ENCODE measurements around the gene ZNF521. TPM values are rescaled to one million over a fixed set of nuclear protein-coding genes. Genes with fewer than 3 reads are reported as not detected.

Gene ZNF521
- total and polyA plus RNA-seq, 10 of the 15 experiments (the other 5 are each of a cell fraction or from before 2014, with no cell fraction given), result 0.02 to 0.05 (median 0.04) TPM; not detected in 6

DNA sequence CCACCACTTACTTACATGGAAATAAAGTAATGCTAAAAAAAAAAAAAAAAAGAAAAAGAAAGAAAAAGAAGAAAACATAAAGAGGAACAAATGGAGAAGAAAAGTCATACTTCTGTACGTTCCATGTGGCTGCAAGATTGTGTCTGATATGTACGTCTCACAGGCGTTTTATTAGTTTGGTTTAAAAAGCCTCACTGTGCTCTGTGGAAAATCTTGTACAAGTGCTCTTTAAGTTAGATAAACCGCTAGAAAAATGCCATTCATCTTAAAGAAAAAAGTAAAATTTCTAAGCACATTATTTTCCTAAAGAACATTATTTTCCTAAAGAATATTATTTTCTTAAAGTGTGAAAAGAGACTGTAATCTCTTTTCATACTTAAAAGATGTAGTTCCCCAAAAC lies 165.1 kb downstream of the ZNF521 start (continued):
- TF ChIP-seq, protein P1, sequence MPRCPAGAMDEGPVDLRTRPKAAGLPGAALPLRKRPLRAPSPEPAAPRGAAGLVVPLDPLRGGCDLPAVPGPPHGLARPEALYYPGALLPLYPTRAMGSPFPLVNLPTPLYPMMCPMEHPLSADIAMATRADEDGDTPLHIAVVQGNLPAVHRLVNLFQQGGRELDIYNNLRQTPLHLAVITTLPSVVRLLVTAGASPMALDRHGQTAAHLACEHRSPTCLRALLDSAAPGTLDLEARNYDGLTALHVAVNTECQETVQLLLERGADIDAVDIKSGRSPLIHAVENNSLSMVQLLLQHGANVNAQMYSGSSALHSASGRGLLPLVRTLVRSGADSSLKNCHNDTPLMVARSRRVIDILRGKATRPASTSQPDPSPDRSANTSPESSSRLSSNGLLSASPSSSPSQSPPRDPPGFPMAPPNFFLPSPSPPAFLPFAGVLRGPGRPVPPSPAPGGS (IDR thresholded peaks at IDR 0.05; ENCODE audit: borderline replicate concordance, insufficient read depth, low read depth, low read length, poor library complexity, severe bottlenecking), result no peak
- TF ChIP-seq ZNF384 (IDR thresholded peaks at IDR 0.05; ENCODE audit: borderline replicate concordance, low read depth, low read length) (no peak), RCOR1 (conservative IDR thresholded peaks at IDR 0.05; ENCODE audit: low read depth, low read length) (no peak), TCF3 (IDR thresholded peaks at IDR 0.05; ENCODE audit: borderline replicate concordance, insufficient read depth, low read depth, low read length) (no peak)

DNA sequence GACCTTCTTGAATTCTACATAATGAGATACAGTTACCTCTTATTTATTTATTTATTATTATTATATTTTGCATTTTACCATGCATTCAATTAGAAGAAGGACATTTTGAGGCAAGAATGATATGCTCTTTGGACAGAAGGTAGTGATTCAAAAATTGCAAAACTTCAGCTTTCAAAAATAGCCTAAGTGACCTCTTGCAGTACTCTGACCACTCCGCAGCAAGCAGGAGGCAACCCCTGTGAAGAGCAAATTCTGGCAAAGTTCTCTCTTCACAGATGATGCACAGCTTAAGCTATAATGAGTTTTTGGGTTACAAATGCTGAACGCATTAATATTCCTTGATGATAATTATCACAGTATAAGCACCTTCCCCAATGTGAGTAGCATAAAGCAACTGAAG lies 170.0 kb downstream of the ZNF521 start:
- RAD21 ChIA-PET (ENCODE audit: unreplicated experiment), result no interaction called here
- H3K27ac ChIP-seq (ENCODE audit: control insufficient read depth, insufficient read depth), result no peak overlapping the region
- H3K4me1 ChIP-seq (ENCODE audit: control insufficient read depth, insufficient read depth, low read length), result no peaks in the 10 kb centered on the region
- no peaks in the 10 kb centered on the region for H4K20me1 ChIP-seq (ENCODE audit: control insufficient read depth, insufficient read depth)
- no TSS peak for BruUV-seq (replicated peaks)
- no peak overlapping the region for H3K9ac ChIP-seq (ENCODE audit: control insufficient read depth, insufficient read depth, low read length)
- H3K79me2 ChIP-seq (ENCODE audit: control insufficient read depth, insufficient read depth, low read length), result no peaks in the 10 kb centered on the region
- no peaks in the 10 kb centered on the region for H3K9me3 ChIP-seq (replicated peaks; ENCODE audit: control insufficient read depth, insufficient read depth, low read length)
- intact Hi-C loops (cut with micrococcal nuclease; ENCODE audit: unreplicated experiment), result no loop called here
- H2AFZ ChIP-seq (ENCODE audit: control insufficient read depth, low read depth, low read length), result no peak overlapping the region
- in situ Hi-C loops (cut with MboI), result no loop called here
- POLR2A ChIA-PET, result no interaction called here
- DNase-seq (ENCODE audit: low read depth, low spot score) (no peak), ATAC-seq (no peak), FAIRE-seq (no peak)
- SMC1A ChIA-PET (ENCODE audit: uncharacterized antibody, unreplicated experiment), result interaction anchor here (0.9 kb wide), 1 partner anchor 10 kb away, joined by 4 read pairs; no protein-coding TSS in a partner anchor
- WGBS (ENCODE audit: insufficient coverage, insufficient replicate concordance, low lambda C conversion rate, missing lambda C conversion rate), result 97% methylated on average over 2 of the region's 2 CpGs
- CTCF ChIA-PET, result no interaction called here
- no peaks in the 10 kb centered on the region for H3K36me3 ChIP-seq (ENCODE audit: control insufficient read depth in 2 of 2, insufficient read depth in 2 of 2, low read length in 1 of 2)
- no peaks in the 10 kb centered on the region for H3K27me3 ChIP-seq (replicated peaks in 1 of 2; ENCODE audit: control insufficient read depth in 2 of 2, insufficient read depth in 2 of 2, low read length in 1 of 2)
- no peak overlapping the region for H3K4me3 ChIP-seq
- no peak overlapping the region for H3K4me2 ChIP-seq (ENCODE audit: control insufficient read depth, insufficient read depth)
- no peak for TF ChIP-seq CREM (IDR thresholded peaks at IDR 0.05; ENCODE audit: low read depth)
- TF ChIP-seq SUPT20H (IDR thresholded peaks at IDR 0.05; ENCODE audit: borderline replicate concordance, control insufficient read depth, low read depth, low read length), result no peak
- TF ChIP-seq EZH2 (IDR thresholded peaks at IDR 0.05; ENCODE audit: borderline replicate concordance, control insufficient read depth, low read depth, low read length), result no peak
- no peak for TF ChIP-seq MTA3 (IDR thresholded peaks at IDR 0.05; ENCODE audit: borderline replicate concordance, low read length)
- TF ChIP-seq ZNF274 (IDR thresholded peaks at IDR 0.05; ENCODE audit: insufficient read depth, insufficient read length), result no peak
- TF ChIP-seq NFIC (IDR thresholded peaks at IDR 0.05; ENCODE audit: low read depth, low read length), result no peak
- no peak for TF ChIP-seq TARDBP (IDR thresholded peaks at IDR 0.05; ENCODE audit: borderline replicate concordance)
- no peak for TF ChIP-seq CHD1 (IDR thresholded peaks at IDR 0.05; ENCODE audit: low read depth, low read length)
- no peak for TF ChIP-seq ASH2L (IDR thresholded peaks at IDR 0.05; ENCODE audit: borderline replicate concordance, low read depth)
- TF ChIP-seq, protein P2, sequence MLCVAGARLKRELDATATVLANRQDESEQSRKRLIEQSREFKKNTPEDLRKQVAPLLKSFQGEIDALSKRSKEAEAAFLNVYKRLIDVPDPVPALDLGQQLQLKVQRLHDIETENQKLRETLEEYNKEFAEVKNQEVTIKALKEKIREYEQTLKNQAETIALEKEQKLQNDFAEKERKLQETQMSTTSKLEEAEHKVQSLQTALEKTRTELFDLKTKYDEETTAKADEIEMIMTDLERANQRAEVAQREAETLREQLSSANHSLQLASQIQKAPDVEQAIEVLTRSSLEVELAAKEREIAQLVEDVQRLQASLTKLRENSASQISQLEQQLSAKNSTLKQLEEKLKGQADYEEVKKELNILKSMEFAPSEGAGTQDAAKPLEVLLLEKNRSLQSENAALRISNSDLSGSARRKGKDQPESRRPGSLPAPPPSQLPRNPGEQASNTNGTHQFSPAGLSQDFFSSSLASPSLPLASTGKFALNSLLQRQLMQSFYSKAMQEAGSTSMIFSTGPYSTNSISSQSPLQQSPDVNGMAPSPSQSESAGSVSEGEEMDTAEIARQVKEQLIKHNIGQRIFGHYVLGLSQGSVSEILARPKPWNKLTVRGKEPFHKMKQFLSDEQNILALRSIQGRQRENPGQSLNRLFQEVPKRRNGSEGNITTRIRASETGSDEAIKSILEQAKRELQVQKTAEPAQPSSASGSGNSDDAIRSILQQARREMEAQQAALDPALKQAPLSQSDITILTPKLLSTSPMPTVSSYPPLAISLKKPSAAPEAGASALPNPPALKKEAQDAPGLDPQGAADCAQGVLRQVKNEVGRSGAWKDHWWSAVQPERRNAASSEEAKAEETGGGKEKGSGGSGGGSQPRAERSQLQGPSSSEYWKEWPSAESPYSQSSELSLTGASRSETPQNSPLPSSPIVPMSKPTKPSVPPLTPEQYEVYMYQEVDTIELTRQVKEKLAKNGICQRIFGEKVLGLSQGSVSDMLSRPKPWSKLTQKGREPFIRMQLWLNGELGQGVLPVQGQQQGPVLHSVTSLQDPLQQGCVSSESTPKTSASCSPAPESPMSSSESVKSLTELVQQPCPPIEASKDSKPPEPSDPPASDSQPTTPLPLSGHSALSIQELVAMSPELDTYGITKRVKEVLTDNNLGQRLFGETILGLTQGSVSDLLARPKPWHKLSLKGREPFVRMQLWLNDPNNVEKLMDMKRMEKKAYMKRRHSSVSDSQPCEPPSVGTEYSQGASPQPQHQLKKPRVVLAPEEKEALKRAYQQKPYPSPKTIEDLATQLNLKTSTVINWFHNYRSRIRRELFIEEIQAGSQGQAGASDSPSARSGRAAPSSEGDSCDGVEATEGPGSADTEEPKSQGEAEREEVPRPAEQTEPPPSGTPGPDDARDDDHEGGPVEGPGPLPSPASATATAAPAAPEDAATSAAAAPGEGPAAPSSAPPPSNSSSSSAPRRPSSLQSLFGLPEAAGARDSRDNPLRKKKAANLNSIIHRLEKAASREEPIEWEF (IDR thresholded peaks at IDR 0.05; ENCODE audit: insufficient replicate concordance, low read depth, low read length), result no peak
- no peak for TF ChIP-seq ATF7 (IDR thresholded peaks at IDR 0.05; ENCODE audit: low read depth)
- TF ChIP-seq, protein P1 (IDR thresholded peaks at IDR 0.05; ENCODE audit: borderline replicate concordance, insufficient read depth, low read depth, low read length, poor library complexity, severe bottlenecking), result no peak
